Measurements from ENCODE around the gene LIPC.

- TF ChIP-seq CTCF (IDR thresholded peaks at IDR 0.05 in 8 of 11, conservative IDR thresholded peaks at IDR 0.05 in 3 of 11), result no peak
- no peak for TF ChIP-seq POLR2AphosphoS5 (IDR thresholded peaks at IDR 0.05)
- no peak for TF ChIP-seq POLR2A (IDR thresholded peaks at IDR 0.05)
Measured at GRCh38 chr15:58436552-58436951, 4.8 kb downstream of the LIPC start.

Measured in spleen (tissue), 7 donors.